ENCODE results near the gene LIF.

DNA sequence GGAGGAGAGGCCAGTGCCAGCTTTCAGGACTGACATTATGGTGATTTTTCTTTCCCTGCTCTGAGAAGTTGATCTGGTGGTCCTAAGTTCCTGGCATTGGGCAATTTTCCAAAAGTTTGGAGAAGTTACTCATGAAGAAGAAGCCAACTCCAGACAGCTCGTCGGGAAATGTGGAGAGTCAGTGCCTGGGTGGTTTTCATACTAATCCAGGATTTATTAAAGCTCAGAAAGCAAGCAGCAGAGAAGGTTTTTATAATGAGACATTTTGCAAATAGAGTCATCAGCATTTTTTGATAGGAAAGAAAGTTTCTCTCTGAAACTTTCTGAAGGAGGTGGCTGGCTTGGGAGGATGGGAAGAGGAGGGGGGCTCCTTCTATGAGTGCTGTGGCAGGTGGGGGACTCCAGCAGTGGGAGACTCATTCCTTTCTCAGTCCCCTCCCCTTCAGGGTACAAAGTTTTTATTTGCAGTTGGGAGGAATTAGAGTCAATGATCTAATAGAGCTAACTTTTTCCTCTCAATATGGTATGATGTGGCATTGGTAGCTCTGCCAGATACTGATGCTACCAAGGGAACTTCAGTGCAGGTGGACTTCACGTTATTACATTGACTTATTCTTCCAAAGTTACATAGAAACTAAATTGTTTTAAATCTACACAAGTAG lies 55.4 kb downstream of the LIF start:
- TF ChIP-seq POLR2A (IDR thresholded peaks at IDR 0.05) = no peak
- no peak for TF ChIP-seq CTCF (IDR thresholded peaks at IDR 0.05)
- TF ChIP-seq POLR2AphosphoS5 (IDR thresholded peaks at IDR 0.05) = no peak
- no peak for TF ChIP-seq EP300 (IDR thresholded peaks at IDR 0.05)

Data from upper lobe of left lung (tissue), 4 donors.